Natural killer cell (primary cell): Measurements from ENCODE around the gene PNMA6E. TPM values are rescaled to one million over a fixed set of nuclear protein-coding genes. Genes with fewer than 3 reads are reported as not detected.

ENCODE experiments used
- ATAC-seq, 3 donors: fragments of 150-1000 bp in 2 of 3; fragments of 200-7000 bp in 1 of 3; cut with Tn5 transposase; 1 replicate in 1 of 3; 2 replicates in 2 of 3; pipeline ENCODE4 v1.10.0; 2021; ENCODE audit warnings: mild to moderate bottlenecking in 2 of 3, moderate library complexity in 2 of 3
- DNase-seq, 2 donors: peaks; one replicate each; pipeline versions ENCODE4 v3.0.0 to v3.0.0-alpha.2; 2013 to 2021; ENCODE audit warnings: mixed read lengths in 1 of 2
- H3K27ac ChIP-seq: one replicate; pipeline ENCODE4 v1.5.1; 2013; ENCODE audit warnings: mild to moderate bottlenecking, low read length
- H3K27me3 ChIP-seq: one replicate; pipeline ENCODE4 v1.6.1; 2013; ENCODE audit warnings: low read length; ENCODE audit not compliant: control insufficient read depth, insufficient read depth
- H3K36me3 ChIP-seq: one replicate; pipeline ENCODE4 v1.6.1; 2013; ENCODE audit warnings: low read length; ENCODE audit not compliant: control insufficient read depth, insufficient read depth
- H3K4me1 ChIP-seq: one replicate; pipeline ENCODE4 v1.6.1; 2013; ENCODE audit warnings: low read length; ENCODE audit not compliant: control insufficient read depth, insufficient read depth
- H3K4me3 ChIP-seq: one replicate; pipeline ENCODE4 v1.5.1; 2013; ENCODE audit warnings: low read length
- H3K9me3 ChIP-seq: one replicate; pipeline ENCODE4 v1.6.1; 2013; ENCODE audit warnings: low read length; ENCODE audit not compliant: control insufficient read depth, insufficient read depth
- H3K27ac Mint-ChIP-seq, 2 donors: one replicate each; pipeline ENCODE4 v1.8.0; 2022; ENCODE audit warnings: mild to moderate bottlenecking in 2 of 2, mixed read lengths in 2 of 2, moderate library complexity in 1 of 2
- H3K27me3 Mint-ChIP-seq, 2 donors: one replicate each; pipeline ENCODE4 v1.8.0; 2022; ENCODE audit warnings: low read depth in 2 of 2, mixed read lengths in 2 of 2
- H3K36me3 Mint-ChIP-seq: one replicate; pipeline ENCODE4 v1.8.0; 2022; ENCODE audit warnings: mixed read lengths
- H3K4me1 Mint-ChIP-seq, 2 donors: one replicate each; pipeline ENCODE4 v1.8.0; 2022; ENCODE audit warnings: mixed read lengths in 2 of 2
- H3K4me3 Mint-ChIP-seq: one replicate; pipeline ENCODE4 v1.8.0; 2022; ENCODE audit warnings: mild to moderate bottlenecking, moderate library complexity, mixed read lengths
- H3K9me3 Mint-ChIP-seq, 2 donors: one replicate each; pipeline ENCODE4 v1.8.0; 2022; ENCODE audit warnings: mixed read lengths in 2 of 2
- WGBS: methylation state at CpG from one replicate; pipeline ENCODE4 v1.1.7; 2013; ENCODE audit warnings: missing lambda C conversion rate; ENCODE audit not compliant: insufficient coverage; 5-methylcytosine and 5-hydroxymethylcytosine counted together
- intact Hi-C: fragments of 100-400 bp; cut with micrococcal nuclease; formaldehyde crosslinking; loops from one replicate; pipeline ENCODE4 v1.14.2; 2022
- total RNA-seq, 4 donors: library from RNA; stranded (reverse); fragments of 120-200 nt in 1 of 4; gene quantifications; one replicate each; pipeline versions ENCODE4 v1.2.3 to v1.2.4, GENCODE V29; 2013 to 2022
- TF ChIP-seq, protein P1 (sequence below): fragments of 200-600 bp; IDR thresholded peaks from one replicate; pipeline ENCODE4 v1.8.0; 2022; ENCODE audit warnings: antibody characterized with exemption

The PNMA6E gene
- total RNA-seq, 3 donors from 2014 or later (not counting 1 experiment from before 2014, with no cell fraction given): not detected

DNA sequence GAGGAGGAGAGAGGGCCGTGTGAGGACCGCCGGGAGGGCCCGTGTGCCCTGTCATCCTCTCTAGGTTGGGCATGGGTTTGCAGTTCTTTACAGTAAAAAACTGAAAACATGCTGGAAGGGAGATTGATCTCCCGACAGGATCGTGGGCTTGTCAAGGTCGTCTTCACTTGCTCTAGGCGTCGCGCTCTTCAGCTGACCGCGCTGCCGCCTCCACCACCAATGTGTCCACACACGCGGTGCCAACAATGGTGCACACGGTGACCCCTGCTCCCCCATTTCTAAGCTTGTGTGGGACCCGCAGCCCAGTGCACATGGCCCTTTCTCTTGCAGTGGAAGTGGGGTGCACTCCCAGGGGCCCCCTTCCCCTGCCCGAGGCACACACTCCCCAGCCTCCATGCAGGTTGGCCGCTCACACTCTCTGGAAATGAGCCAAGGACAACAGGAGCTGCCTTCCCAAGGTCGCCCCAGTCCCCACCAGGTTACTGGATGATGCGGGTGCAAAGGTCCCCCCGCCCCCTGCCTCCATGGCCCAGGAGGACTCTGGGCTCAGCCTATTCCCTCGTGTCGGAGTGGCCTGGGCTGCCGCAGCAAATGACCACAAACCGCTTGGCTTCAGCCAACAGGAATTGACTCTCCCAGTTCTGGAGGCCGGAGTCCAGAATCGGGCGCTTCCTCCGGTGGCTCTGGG, 8.4 kb upstream of the PNMA6E start:
- Mint-ChIP-seq H3K4me3 (no peak overlapping the region), H3K4me1 (peaks cover 0 to 10% of the 10 kb centered on the region in 2 donors), H3K27me3 (peaks cover 0 to 5% of the 10 kb centered on the region in 2 donors), H3K9me3 (no peaks in the 10 kb centered on the region), H3K36me3 (no peaks in the 10 kb centered on the region), H3K27ac (no peak overlapping the region)
- TF ChIP-seq, protein P1, sequence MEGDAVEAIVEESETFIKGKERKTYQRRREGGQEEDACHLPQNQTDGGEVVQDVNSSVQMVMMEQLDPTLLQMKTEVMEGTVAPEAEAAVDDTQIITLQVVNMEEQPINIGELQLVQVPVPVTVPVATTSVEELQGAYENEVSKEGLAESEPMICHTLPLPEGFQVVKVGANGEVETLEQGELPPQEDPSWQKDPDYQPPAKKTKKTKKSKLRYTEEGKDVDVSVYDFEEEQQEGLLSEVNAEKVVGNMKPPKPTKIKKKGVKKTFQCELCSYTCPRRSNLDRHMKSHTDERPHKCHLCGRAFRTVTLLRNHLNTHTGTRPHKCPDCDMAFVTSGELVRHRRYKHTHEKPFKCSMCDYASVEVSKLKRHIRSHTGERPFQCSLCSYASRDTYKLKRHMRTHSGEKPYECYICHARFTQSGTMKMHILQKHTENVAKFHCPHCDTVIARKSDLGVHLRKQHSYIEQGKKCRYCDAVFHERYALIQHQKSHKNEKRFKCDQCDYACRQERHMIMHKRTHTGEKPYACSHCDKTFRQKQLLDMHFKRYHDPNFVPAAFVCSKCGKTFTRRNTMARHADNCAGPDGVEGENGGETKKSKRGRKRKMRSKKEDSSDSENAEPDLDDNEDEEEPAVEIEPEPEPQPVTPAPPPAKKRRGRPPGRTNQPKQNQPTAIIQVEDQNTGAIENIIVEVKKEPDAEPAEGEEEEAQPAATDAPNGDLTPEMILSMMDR: no peak
- no peak overlapping the region for H3K27ac ChIP-seq
- peaks cover 15% of the 10 kb centered on the region for H3K4me1 ChIP-seq
- intact Hi-C loops: no loop called here
- H3K27me3 ChIP-seq: no peaks in the 10 kb centered on the region
- no peak for ATAC-seq
- no peak overlapping the region for H3K4me3 ChIP-seq
- no peaks in the 10 kb centered on the region for H3K36me3 ChIP-seq
- no peak for DNase-seq
- 91% methylated on average over 30 of the region's 30 CpGs for WGBS
- H3K9me3 ChIP-seq: no peaks in the 10 kb centered on the region

DNA sequence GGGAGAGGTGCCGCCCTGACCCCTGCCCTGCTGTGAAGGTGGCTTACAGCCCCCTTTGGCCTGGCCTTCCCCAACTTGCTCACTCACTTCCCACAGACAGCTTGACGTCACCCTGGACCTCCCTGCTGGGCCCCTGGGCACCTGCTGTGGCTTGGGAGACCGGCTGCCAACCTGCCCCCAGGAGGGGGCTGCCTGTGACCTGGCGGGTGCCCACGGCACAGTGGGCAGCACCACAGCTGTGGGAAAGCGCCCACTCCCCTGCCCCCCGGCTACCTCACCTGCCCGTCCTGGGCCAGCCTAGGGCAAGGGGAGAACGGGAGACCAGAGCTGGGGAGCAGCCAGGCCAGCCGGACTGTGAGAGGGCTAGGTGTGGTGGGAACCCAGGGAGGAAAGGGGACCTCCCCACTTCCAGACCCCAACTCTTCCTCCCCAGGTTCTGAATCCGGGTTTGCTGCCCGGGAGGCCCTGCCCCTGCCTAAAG, 7.8 kb upstream of the PNMA6E start:
- H3K4me3 ChIP-seq: no peak overlapping the region
- intact Hi-C loops: no loop called here
- no peaks in the 10 kb centered on the region for H3K36me3 ChIP-seq
- H3K27me3 ChIP-seq: no peaks in the 10 kb centered on the region
- TF ChIP-seq, protein P1: no peak
- WGBS: 77% methylated on average over 7 of the region's 12 CpGs
- no peaks in the 10 kb centered on the region for H3K36me3 Mint-ChIP-seq
- no peaks in the 10 kb centered on the region for H3K9me3 ChIP-seq
- DNase-seq (no peak), ATAC-seq (no peak)
- peaks cover 0 to 10% of the 10 kb centered on the region in 2 donors for H3K4me1 Mint-ChIP-seq
- no peak overlapping the region for H3K4me3 Mint-ChIP-seq
- H3K27ac ChIP-seq: no peak overlapping the region
- H3K4me1 ChIP-seq: peaks cover 15% of the 10 kb centered on the region
- no peak overlapping the region for H3K27ac Mint-ChIP-seq
- no peaks in the 10 kb centered on the region for H3K9me3 Mint-ChIP-seq
- H3K27me3 Mint-ChIP-seq: peaks cover 0 to 5% of the 10 kb centered on the region in 2 donors

DNA sequence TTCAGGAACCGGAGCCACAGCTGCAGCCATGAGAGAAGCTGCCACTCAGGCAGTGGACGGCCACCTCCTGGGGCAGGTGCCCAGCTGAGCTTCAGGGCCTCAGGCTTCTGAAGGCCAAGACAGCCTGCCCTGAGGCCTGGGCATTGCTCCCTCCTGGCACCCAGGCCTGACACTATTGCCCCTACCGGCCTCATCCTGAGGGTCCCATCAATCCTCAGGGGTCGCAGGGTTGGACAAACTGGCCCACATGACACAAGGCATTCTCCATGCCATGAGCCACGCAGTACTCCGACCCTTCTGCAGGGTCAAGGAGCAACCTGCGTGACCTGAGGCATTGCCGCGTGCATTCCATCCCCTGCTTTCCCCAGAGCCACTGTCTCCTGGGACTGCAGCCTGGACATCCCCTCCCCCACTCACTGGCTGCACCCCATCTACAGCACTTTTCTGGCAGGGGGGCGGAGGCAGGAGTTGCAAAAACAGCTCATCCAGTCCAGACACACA, 7.1 kb upstream of the PNMA6E start:
- Mint-ChIP-seq H3K36me3 (no peaks in the 10 kb centered on the region), H3K4me1 (peaks cover 0 to 10% of the 10 kb centered on the region in 2 donors), H3K27me3 (peaks cover 0 to 6% of the 10 kb centered on the region in 2 donors), H3K9me3 (no peaks in the 10 kb centered on the region), H3K27ac (no peak overlapping the region), H3K4me3 (no peak overlapping the region)
- Histone ChIP-seq H3K27ac (no peak overlapping the region), H3K9me3 (no peaks in the 10 kb centered on the region), H3K36me3 (no peaks in the 10 kb centered on the region), H3K27me3 (no peaks in the 10 kb centered on the region), H3K4me3 (no peak overlapping the region), H3K4me1 (peaks cover 15% of the 10 kb centered on the region)
- TF ChIP-seq, protein P1: no peak
- WGBS: 93% methylated on average over 10 of the region's 10 CpGs
- no peak for DNase-seq
- no peak for ATAC-seq
- intact Hi-C loops: no loop called here
